Caco-2 (cell line): Measurements from ENCODE around the gene HDAC2. TPM values are rescaled to one million over a fixed set of nuclear protein-coding genes. Genes with fewer than 3 reads are reported as not detected.
"Not testable (repeated sequence)": the region's sequence is repeated elsewhere in the genome, so short reads cannot be mapped to it uniquely, and the experiment has no call there.

ENCODE experiments used
- BruUV-seq: library from RNA; stranded (reverse); fragments of 400-500 nt; replicated peaks from 2 replicates; lab custom pipeline; 2021; lab: Mats Ljungman, UMichigan
- CTCF ChIA-PET: fragments of 300-600 bp; sonication (Branson Sonifier 250); formaldehyde crosslinking; loops from one replicate; lab custom pipeline; 2022; ENCODE audit warnings: antibody characterized with exemption; lab: Charles Lee
- POLR2A ChIA-PET: fragments of 300-600 bp; sonication (Branson Sonifier 250); formaldehyde crosslinking; loops from one replicate; lab custom pipeline; 2022; ENCODE audit warnings: antibody characterized with exemption; lab: Charles Lee
- DNase-seq, 2 experiments: peaks; one replicate each; pipeline versions ENCODE4 v3.0.0 to v3.0.0-alpha.2; 2020 to 2022
- H3K27me3 ChIP-seq: replicated peaks from 2 replicates; pipeline ENCODE4 v1.6.0; 2011; ENCODE audit warnings: low read length; ENCODE audit not compliant: control insufficient read depth, insufficient read depth
- H3K36me3 ChIP-seq: 2 replicates; pipeline ENCODE4 v1.5.1; 2011; ENCODE audit warnings: low read length; ENCODE audit not compliant: control insufficient read depth, insufficient read depth
- H3K4me1 ChIP-seq: fragments of 250-450 bp; sonication (Bioruptor Pico); 2 replicates; pipeline ENCODE4 v1.5.1; 2020; ENCODE audit warnings: mild to moderate bottlenecking
- H3K4me3 ChIP-seq: 2 replicates; pipeline ENCODE4 v1.5.1; 2011; ENCODE audit warnings: low read depth, mild to moderate bottlenecking, control low read depth, low read length
- H3K9me3 ChIP-seq: fragments of 250-450 bp; sonication (Bioruptor Pico); 2 replicates; pipeline ENCODE4 v1.5.1; 2020; ENCODE audit warnings: mild to moderate bottlenecking, moderate library complexity
- H3K27ac Mint-ChIP-seq: one replicate; pipeline ENCODE4 v1.8.0; 2022; ENCODE audit warnings: mixed read lengths; ENCODE audit not compliant: unreplicated experiment
- H3K27me3 Mint-ChIP-seq: one replicate; pipeline ENCODE4 v1.8.0; 2022; ENCODE audit warnings: mixed read lengths; ENCODE audit not compliant: insufficient read depth, unreplicated experiment
- H3K36me3 Mint-ChIP-seq: one replicate; pipeline ENCODE4 v1.8.0; 2022; ENCODE audit warnings: mild to moderate bottlenecking, mixed read lengths; ENCODE audit not compliant: insufficient read depth, unreplicated experiment
- H3K4me1 Mint-ChIP-seq: one replicate; pipeline ENCODE4 v1.8.0; 2022; ENCODE audit warnings: low read depth, mixed read lengths; ENCODE audit not compliant: unreplicated experiment
- H3K4me3 Mint-ChIP-seq: one replicate; pipeline ENCODE4 v1.8.0; 2022; ENCODE audit warnings: mild to moderate bottlenecking, moderate library complexity, mixed read lengths; ENCODE audit not compliant: unreplicated experiment
- H3K9me3 Mint-ChIP-seq: one replicate; pipeline ENCODE4 v1.8.0; 2022; ENCODE audit warnings: mixed read lengths; ENCODE audit not compliant: unreplicated experiment
- intact Hi-C: fragments of 100-400 bp; cut with micrococcal nuclease; formaldehyde crosslinking; loops from one replicate; pipeline ENCODE4 v1.10.0; 2022; ENCODE audit not compliant: unreplicated experiment
- total RNA-seq: library from RNA; stranded (reverse); gene quantifications from 2 replicates; pipeline ENCODE4 v1.2.3, GENCODE V29; 2022
- TF ChIP-seq, protein P1 (sequence below), 2 experiments: fragments of 200-600 bp in 1 of 2; IDR thresholded peaks; 1 replicate in 1 of 2; 2 replicates in 1 of 2; pipeline versions ENCODE4 v1.5.1 to v1.8.0; 2011 to 2022; ENCODE audit warnings: antibody characterized with exemption in 1 of 2, control low read depth in 1 of 2, inconsistent platforms in 1 of 2, low read depth in 1 of 2, low read length in 1 of 2, mild to moderate bottlenecking in 1 of 2, moderate library complexity in 1 of 2; ENCODE audit not compliant: insufficient read depth in 1 of 2, severe bottlenecking in 1 of 2, unreplicated experiment in 1 of 2

HDAC2 gene
- total RNA-seq, 1 experiment from 2014 or later, result 201 TPM

DNA sequence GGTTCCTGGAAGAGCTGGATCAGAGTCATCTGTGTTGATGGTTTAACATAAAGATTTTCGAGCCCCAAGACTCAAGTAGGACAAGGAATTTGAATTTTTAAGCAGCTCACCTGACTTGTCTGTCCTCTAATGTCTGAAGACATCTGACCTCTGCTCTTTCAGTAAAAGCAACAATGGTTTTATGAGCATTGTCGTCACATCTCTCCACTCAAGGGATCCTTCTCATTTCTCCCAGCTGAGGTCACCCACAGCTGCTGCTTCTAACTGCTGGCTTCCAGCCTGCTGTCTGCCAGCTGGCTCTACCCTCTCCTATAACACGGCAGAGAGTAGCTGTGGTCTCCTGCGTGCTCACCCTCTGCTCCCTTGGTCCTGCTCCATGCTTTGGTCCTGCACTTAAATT lies 24.7 kb upstream of the HDAC2 start:
- TF ChIP-seq, protein P1, sequence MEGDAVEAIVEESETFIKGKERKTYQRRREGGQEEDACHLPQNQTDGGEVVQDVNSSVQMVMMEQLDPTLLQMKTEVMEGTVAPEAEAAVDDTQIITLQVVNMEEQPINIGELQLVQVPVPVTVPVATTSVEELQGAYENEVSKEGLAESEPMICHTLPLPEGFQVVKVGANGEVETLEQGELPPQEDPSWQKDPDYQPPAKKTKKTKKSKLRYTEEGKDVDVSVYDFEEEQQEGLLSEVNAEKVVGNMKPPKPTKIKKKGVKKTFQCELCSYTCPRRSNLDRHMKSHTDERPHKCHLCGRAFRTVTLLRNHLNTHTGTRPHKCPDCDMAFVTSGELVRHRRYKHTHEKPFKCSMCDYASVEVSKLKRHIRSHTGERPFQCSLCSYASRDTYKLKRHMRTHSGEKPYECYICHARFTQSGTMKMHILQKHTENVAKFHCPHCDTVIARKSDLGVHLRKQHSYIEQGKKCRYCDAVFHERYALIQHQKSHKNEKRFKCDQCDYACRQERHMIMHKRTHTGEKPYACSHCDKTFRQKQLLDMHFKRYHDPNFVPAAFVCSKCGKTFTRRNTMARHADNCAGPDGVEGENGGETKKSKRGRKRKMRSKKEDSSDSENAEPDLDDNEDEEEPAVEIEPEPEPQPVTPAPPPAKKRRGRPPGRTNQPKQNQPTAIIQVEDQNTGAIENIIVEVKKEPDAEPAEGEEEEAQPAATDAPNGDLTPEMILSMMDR (IDR thresholded peaks at IDR 0.05; ENCODE audit: insufficient read depth in 1 of 2, low read depth in 1 of 2, low read length in 1 of 2, severe bottlenecking in 1 of 2, unreplicated experiment in 1 of 2), result peak in 1 of 2 experiments; percentile 19
- H3K36me3 Mint-ChIP-seq, result peaks cover 93% of the 10 kb centered on the region
- ChIA-PET POLR2A (interaction anchor here (0.5 to 1.5 kb wide), 6 partner anchors 9 to 113 kb away, joined by 3 to 6 read pairs (median 4); no protein-coding TSS in a partner anchor), CTCF (interaction anchor here (0.7 to 3.4 kb wide), 10 partner anchors 15 to 309 kb away, joined by 3 to 54 read pairs (median 8); partner anchors contain the start of gene HDAC2)
- no TSS peak for BruUV-seq
- no peaks in the 10 kb centered on the region for H3K36me3 ChIP-seq
- no peaks in the 10 kb centered on the region for H3K9me3 Mint-ChIP-seq
- peaks cover 40% of the 10 kb centered on the region for H3K4me1 Mint-ChIP-seq
- H3K27me3 ChIP-seq, result no peaks in the 10 kb centered on the region
- H3K4me3 ChIP-seq, result no peak overlapping the region
- DNase-seq, result peak; percentile 82 to 85
- H3K4me1 ChIP-seq, result peaks cover 32% of the 10 kb centered on the region
- H3K4me3 Mint-ChIP-seq, result peak overlapping the region; percentile 63
- no peaks in the 10 kb centered on the region for H3K27me3 Mint-ChIP-seq
- H3K9me3 ChIP-seq, result no peaks in the 10 kb centered on the region; the same call in 1 of the 2 replicates
- intact Hi-C loops, result loop anchor here (1.0 to 10.0 kb wide), 10 partner anchors 16 to 844 kb away; no protein-coding TSS in a partner anchor
- peak overlapping the region; percentile 77 for H3K27ac Mint-ChIP-seq

DNA sequence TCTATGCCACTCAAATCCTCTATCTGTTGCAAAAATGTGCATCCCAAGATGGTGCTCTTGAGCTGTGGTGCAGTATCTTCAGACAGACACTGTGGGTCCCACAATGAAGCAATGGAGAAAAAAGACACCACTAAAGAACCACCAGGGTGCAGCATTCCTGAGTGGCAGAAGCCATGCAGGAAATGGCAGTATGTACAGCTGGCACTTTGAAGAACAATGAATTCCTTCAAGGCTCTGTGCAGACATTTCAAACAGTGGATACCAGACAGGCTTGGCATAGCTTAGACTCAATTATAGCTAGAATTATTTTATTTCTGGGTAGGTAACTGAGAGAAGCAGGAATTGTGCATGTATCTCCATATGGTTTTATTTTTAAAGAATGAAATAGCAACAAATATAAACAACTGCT lies 24.0 kb upstream of the HDAC2 start:
- peaks cover 28% of the 10 kb centered on the region for H3K4me1 ChIP-seq
- ChIA-PET POLR2A (interaction anchor here (0.5 to 1.5 kb wide), 3 partner anchors 10 to 114 kb away, joined by 3 to 6 read pairs (median 4); no protein-coding TSS in a partner anchor), CTCF (interaction anchor here (0.6 to 3.4 kb wide), 12 partner anchors 14 to 310 kb away, joined by 3 to 54 read pairs (median 5); partner anchors contain the start of gene HDAC2)
- intact Hi-C loops, result loop anchor here (1.0 to 10.0 kb wide), 10 partner anchors 16 to 844 kb away; no protein-coding TSS in a partner anchor
- peaks cover 33% of the 10 kb centered on the region for H3K4me1 Mint-ChIP-seq
- H3K36me3 ChIP-seq, result no peaks in the 10 kb centered on the region
- DNase-seq, result peak; percentile 83 to 84
- H3K9me3 Mint-ChIP-seq, result no peaks in the 10 kb centered on the region
- BruUV-seq, result no TSS peak
- H3K27me3 Mint-ChIP-seq, result no peaks in the 10 kb centered on the region
- H3K36me3 Mint-ChIP-seq, result peaks cover 93% of the 10 kb centered on the region
- TF ChIP-seq, protein P1 (IDR thresholded peaks at IDR 0.05; ENCODE audit: insufficient read depth in 1 of 2, low read depth in 1 of 2, low read length in 1 of 2, severe bottlenecking in 1 of 2, unreplicated experiment in 1 of 2), result peak; percentile 78 to 85
- peak overlapping the region; percentile 63 for H3K4me3 Mint-ChIP-seq
- H3K27ac Mint-ChIP-seq, result peak overlapping the region; percentile 77
- no peaks in the 10 kb centered on the region for H3K27me3 ChIP-seq
- no peaks in the 10 kb centered on the region; the same call in 1 of the 2 replicates for H3K9me3 ChIP-seq
- H3K4me3 ChIP-seq, result no peak overlapping the region

DNA sequence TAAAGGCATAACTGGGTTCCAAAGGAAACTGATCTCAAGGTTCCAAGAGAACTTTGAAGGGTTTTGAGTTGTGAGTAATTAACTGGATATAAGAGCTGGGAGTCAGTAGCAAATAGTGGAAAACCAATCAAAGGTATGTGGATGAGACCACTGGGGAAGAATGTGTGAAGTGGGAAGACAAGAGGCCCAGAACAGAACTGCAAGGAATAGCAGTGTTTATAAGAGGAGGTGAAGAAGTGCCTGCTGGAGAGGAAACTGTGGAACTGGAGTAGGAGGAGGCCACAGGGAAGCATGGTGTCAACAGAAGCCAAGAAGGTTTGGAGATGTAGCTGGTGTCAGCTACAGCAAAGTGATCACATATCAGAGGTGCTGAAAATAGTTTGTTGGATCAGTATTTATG lies 18.7 kb upstream of the HDAC2 start:
- Mint-ChIP-seq H3K27me3 (no peaks in the 10 kb centered on the region), H3K9me3 (no peaks in the 10 kb centered on the region), H3K27ac (no peak overlapping the region), H3K4me1 (peaks cover 3% of the 10 kb centered on the region), H3K4me3 (no peak overlapping the region), H3K36me3 (peaks cover 58% of the 10 kb centered on the region)
- TF ChIP-seq, protein P1 (IDR thresholded peaks at IDR 0.05; ENCODE audit: insufficient read depth in 1 of 2, low read depth in 1 of 2, low read length in 1 of 2, severe bottlenecking in 1 of 2, unreplicated experiment in 1 of 2), result no peak
- no peak for DNase-seq
- Histone ChIP-seq H3K9me3 (no peaks in the 10 kb centered on the region; the same call in 1 of the 2 replicates), H3K4me1 (no peaks in the 10 kb centered on the region), H3K36me3 (no peaks in the 10 kb centered on the region), H3K4me3 (no peak overlapping the region), H3K27me3 (no peaks in the 10 kb centered on the region)
- no TSS peak for BruUV-seq
- CTCF ChIA-PET, result no interaction called here
- POLR2A ChIA-PET, result no interaction called here
- intact Hi-C loops, result loop anchor here (10.0 kb wide), 1 partner anchor 555 kb away; no protein-coding TSS in a partner anchor

DNA sequence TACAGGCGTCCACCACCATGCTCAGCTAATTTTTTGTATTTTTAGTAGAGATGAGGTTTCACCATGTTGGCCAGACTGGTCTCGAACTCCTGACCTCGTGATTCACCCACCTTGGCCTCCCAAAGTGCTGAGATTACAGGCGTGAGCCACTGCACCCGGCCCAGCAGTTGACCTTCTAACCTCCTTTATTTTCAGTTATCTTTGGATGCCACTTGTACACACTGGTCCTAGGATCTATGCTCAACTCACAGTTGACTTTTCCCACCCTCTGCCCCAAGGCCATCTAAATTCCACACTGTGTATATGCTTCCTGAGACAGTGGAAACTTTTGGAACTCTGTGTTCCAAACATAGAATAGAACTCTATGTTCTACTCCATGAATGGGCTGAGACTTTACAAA lies 11.7 kb upstream of the HDAC2 start:
- intact Hi-C loops, DNase-seq, H3K4me3 Mint-ChIP-seq: not testable (repeated sequence)

More for the DNA sequence above, 11.7 kb upstream of the HDAC2 start:
- H3K4me1 ChIP-seq, POLR2A ChIA-PET, H3K9me3 ChIP-seq, BruUV-seq, H3K36me3 ChIP-seq, H3K27me3 ChIP-seq, H3K9me3 Mint-ChIP-seq, H3K4me1 Mint-ChIP-seq, CTCF ChIA-PET, H3K36me3 Mint-ChIP-seq, H3K4me3 ChIP-seq, H3K27me3 Mint-ChIP-seq, H3K27ac Mint-ChIP-seq: not testable (repeated sequence)
